ENCODE results near the gene OLFML1.

DNA sequence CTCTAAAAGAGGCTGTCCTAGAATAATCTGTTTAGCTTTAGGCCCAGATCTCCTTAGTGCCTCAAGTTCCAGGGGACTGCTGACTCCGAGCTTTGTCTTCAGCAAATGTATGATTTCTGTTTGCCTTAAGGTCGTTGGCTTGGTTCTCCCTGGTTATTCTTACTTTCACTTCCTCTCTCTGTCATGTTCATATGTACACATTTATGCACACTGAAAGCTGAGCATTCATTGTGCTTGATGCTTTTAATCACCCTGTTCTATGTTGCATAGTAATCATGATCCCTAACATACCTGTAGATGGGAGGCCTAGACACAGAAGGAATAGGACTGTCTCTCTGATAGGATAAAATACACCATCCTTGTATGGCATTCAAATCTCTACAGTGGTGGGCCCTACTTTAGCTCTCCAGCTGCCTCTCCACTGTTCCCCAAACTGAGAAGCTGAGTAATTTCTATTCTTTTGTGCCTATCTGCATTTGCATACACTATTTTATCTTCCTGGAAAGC, 35.7 kb downstream of the OLFML1 start:
- TF ChIP-seq, protein P1, sequence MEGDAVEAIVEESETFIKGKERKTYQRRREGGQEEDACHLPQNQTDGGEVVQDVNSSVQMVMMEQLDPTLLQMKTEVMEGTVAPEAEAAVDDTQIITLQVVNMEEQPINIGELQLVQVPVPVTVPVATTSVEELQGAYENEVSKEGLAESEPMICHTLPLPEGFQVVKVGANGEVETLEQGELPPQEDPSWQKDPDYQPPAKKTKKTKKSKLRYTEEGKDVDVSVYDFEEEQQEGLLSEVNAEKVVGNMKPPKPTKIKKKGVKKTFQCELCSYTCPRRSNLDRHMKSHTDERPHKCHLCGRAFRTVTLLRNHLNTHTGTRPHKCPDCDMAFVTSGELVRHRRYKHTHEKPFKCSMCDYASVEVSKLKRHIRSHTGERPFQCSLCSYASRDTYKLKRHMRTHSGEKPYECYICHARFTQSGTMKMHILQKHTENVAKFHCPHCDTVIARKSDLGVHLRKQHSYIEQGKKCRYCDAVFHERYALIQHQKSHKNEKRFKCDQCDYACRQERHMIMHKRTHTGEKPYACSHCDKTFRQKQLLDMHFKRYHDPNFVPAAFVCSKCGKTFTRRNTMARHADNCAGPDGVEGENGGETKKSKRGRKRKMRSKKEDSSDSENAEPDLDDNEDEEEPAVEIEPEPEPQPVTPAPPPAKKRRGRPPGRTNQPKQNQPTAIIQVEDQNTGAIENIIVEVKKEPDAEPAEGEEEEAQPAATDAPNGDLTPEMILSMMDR (IDR thresholded peaks at IDR 0.05), result no peak
- no peak for TF ChIP-seq POLR2A (IDR thresholded peaks at IDR 0.05)

Data from right lobe of liver (tissue), 4 donors.